ENCODE measurements around the gene AKR1C2.
"Not testable (repeated sequence)": the region's sequence is repeated elsewhere in the genome, so short reads cannot be mapped to it uniquely, and the experiment has no call there.

AKR1C2 gene

DNA sequence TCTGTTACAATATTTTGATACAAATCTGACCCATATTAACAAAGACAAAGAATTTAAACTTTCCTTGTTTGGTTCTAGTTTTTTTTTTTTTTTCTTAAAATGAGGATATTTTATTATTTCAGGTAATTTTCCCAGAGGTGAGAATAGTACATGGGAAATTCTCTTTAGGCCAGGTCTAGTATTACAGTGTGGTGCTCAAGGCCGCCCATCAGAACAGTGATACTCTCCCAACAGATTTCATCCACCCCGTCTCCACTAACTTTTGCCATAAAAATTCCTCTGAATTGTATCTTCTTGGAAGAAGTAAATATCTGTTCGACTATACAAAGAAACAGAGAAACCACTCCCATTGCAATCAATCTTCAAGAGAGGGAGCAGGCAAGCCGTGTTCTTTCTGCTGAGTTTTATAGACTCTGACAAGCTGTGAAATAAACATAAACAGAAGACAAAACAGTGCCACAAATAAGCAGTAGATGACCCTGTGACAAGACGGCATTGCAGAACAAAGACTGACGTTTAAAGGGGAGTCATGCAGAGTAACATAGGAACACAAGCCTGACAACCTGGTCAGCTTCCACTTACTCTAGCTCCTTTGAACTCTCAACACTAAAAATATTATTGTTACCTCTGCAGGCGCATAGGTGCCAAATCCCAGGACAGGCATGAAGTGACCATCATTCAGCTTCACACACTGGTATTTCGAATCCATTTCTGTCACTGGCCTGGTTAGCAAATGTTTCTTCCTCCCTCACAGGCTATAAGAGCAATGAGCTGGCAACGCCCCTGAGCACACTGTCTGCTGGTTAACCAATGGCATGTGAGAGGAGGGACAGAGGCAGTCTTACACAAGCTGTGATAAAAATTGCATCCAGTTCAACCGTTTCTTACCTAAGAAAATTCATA lies at the start of gene AKR1C2:
TSS of gene AKR1C2 (minus strand) at position 731 of the 903 bp plus-strand sequence. CDS start at position 709, 22 bp downstream.
- DNase-seq, result not testable (repeated sequence)

DNA sequence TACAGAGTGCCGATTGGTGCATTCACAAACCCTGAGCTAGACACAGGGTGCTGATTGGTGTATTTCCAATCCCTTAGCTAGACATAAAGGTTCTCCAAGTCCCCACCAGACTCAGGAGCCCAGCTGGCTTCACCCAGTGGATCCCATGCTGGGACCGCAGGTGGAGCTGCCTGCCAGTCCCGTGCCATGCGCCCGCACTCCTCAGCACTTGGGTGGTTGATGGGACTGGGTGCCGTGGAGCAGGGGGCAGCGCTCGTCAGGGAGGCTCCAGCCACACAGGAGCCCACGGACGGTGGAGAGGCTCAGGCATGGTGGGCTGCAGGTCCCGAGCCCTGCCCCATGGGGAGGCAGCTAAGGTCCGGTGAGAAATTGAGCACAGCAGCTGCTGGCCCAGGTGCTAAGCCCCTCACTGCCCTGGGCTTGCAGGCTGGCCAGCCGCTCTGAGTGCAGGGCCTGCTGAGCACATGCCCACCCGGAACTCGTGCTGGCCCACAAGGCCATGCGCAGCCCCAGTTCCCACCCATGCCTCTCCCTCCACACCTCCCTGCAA lies 49.4 kb upstream of the AKR1C2 start:
- not testable (repeated sequence) for DNase-seq

DNA sequence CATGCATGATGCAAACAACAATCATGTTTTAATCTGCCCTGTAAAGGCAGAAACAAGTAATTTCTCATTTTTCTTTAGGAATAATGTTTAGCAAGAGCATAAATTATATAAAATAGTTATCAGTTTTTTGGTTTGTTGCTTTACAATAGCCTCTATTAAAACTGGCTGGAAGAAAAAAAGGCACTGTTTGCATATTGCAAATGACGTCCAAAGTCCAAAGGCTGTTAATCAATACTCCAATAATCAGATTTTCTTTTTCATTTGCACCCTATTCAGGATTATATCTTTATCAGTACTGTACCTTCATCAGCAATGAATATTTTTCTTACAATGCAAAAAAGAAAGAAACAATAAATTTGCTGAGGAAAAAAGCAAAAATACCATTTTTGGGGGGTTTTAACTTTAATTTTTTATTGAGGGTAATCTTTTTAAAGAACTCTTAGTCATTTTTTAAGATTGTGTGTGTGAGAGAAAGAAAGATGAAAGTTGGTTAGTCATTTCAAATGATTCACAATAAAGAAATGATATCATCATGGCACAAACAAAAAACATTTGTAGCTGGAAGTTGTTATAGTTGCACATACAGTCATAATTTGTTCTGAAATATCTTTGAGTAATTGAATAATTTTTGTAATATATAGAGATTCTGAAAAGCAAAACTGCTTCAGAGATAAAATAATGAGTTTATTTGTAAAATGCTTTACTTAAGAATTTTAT lies 44.4 kb upstream of the AKR1C2 start:
- DNase-seq, result no peak

DNA sequence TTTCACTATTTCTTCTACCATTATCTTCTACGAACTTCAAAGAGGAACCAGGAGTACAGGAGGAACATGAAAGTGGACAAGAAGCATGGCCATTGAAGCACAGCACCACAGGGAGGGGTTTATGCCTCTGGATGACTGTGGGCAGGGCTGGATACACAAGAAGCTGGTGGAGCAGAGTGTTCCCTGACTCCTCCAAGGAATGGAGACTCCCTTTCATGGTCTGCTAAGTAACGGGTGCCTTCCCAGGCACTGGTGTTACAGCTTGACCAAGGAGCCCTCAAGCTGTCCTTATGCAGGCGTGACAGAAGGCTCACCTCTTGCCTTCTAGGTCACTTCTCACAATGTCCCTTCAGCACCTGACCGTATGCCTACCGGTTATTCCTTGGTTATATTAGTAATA lies 43.4 kb upstream of the AKR1C2 start:
- DNase-seq, result not testable (repeated sequence)

DNA sequence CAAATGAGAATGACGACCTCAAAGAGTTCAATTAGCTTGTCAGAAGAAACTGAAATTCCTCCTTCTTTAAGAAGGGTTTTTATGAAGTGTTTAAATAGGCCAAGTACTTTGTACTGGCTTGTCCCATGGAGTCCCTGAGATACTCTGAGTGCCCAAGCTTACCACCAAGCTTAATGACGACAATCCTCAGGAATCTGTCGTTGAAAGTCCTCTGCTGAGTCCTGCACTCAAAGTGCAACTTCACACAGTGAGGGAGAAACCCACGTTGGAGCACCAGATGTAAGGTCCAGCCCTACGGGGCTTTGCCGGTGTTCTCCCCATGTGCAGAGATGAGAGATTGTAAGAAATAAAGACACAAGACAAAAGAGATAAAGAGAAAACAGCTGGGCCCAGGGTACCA lies 42.8 kb upstream of the AKR1C2 start:
- no peak for DNase-seq

DNA sequence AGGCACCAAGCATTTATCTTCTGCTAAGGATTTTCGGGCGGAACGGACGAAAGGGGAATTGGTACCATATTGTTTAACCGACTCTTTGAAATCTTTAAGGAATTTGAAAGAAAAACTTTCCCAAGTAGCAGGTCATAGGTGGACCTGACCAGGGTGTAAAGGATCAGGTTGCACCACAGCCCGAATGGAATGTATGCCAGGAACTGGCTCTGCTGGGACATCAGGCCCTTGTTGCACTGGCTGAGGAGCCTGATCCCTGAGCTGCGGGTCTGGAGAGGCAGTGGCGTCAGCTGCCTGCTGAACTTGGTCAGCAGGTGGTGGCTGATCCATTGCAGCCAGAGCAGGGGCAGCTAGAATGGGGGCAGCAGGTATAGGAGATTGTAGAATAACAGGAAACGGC lies 41.4 kb upstream of the AKR1C2 start:
- DNase-seq, result no peak

DNA sequence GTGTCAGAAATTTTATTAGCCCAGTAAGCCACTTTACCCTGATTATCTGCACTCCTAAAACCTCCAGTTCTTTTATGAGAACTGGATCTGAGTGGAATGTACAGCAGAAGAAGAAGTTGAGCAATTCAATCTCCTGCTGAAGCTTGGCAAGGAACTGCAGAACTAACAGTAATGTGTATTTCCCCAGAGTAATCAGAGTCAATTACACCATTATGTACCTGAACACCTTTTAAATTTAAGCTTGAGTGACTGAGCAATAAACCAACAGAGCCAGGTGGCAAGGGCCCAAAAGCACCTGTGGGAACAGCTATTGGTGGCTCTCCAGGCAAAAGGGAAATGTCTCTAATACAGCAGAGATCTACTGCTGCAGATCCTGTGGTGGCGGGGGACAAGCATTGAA lies 40.1 kb upstream of the AKR1C2 start:
- no peak for DNase-seq

DNA sequence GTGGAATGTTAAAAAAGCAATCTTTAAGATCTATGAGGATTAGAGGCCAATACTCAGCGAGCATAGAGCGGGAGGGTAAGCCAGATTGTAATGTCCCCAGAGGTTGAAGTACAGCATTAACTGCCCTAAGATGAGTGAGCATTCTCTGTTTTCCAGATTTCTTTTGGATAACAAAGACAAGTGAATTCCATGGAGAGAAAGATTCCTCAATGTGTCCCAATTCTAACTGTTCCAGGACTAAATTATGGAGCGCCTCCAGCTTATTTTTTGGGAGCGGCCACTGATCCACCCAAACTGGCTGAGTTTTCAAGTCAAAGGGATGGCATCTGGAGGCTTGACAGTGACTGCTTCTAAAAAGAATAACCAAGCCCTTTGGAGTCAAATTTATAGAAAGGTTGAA lies 39.3 kb upstream of the AKR1C2 start:
- no peak for DNase-seq

DNA sequence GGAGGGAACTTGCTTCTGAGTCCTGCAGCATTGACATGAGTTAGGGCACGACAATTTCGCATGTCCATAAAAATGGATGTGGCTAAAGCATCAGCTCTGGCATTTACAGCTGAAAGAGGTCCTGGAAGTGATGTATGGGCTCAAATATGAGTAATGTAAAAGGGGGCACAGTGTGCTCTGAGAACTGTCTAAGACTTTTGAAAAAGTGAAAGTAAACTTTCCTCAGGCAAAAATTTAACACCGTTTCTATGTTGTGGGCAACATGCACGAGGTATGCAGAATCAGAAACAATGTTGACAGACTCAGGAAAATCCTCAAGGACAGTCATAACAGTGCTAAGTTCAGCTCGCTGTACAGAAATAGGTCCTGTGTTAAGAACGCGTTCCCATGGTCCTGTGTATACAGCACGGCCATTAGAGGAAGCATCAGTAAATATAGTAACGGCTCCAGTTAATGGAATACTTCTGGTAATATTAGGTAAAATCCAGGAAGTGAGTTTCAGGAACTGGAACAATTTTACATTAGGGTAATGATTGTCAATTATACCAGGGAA lies 37.9 kb upstream of the AKR1C2 start:
- no peak for DNase-seq

DNA sequence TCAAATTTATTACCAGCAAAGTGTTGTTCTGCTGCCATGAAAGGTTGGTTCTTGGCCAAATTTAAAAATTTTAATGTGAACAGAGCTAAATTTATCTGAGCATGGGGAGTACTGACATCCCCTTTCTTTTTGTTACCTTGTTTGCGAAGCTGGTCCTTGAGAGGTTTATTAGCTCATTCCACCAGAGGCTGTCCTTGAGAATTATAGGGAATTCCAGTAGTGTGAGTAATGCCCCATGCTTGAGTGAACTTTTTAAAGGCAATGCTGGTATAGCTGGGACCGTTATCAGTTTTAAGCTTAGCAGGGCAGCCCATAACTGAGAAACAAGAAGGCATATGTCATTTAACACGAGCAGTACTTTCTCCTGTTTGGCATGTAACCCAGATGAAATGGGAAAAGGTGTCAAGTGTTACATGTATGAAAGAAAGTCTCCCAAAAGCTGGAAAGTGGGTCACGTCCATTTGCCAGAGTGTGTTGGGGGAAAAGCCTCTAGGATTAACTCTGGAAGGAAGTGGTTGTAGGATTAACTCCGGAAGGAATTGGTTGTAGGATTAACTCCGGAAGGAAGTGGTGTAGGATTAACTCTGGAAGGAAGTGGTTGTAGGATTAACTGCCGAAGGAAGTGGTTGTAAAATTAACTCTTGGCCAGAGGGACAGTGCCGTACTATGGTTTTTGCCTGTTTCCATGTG lies 37.3 kb upstream of the AKR1C2 start:
- no peak for DNase-seq

DNA sequence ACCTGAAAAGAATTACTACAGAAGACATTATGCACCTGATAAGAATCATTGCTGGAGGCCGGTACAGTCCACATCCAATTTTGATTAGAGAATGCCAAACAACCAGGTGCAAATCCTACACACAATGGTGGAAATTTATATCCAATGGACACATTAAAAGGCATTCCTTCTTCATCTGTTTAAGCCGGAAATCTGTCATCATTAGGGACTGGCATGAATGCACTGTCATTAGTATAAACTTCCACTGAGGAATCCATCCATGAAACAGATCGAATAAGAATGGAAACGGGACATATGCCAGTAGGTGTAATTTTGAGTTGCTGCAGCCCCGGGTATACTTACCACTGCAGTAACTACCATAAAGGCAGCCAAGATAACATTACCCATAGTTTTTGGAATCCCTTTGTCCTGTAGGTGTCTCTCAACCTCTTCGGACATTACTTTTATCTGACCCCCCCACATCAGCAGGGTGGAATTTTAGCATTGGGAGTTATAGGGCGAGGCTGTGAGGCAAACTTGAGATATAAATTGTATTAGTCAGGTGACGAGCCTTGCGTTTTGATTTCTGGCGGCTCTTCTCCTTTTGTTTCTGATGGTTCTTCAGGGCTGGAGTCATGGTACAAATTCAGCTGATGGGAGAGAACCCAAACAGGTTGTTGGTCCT lies 36.5 kb upstream of the AKR1C2 start:
- DNase-seq, result no peak

DNA sequence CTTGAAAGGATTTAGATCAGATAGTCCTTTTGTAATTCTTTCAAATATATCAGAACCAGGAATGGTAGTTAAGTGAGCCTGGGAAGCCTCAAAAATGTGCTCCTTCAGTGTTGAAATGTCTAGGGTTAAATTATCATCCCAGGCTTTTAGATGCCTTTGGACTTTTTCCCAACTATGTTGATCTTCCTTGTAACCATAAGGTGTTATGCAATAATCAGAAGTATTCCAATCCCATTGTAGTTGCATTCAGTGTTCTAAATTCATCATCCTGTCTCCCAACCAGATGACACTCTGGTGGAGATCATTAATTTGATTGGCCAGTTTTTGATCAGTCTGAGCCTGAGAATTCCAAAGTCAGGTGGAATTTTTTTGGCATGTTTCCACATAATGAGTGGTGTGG lies 35.1 kb upstream of the AKR1C2 start:
- no peak for DNase-seq

DNA sequence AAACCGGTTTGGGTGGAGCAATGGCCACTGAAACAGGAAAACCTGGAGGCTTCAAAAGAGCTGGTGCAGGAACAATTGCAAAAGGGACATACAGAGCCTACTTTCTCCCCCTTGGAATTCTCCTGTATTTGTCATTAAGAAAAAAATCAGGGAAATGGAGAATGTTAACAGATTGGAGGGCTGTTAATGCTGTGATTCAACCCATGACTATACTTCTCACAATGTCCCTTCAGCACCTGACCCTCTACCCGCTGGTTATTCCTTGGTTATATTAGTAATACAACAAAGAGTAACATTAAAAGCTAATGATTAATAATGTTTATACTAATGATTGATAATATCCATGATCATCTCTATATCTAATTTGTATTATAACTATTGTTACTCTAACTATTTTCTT lies 34.4 kb upstream of the AKR1C2 start:
- DNase-seq, result no peak

DNA sequence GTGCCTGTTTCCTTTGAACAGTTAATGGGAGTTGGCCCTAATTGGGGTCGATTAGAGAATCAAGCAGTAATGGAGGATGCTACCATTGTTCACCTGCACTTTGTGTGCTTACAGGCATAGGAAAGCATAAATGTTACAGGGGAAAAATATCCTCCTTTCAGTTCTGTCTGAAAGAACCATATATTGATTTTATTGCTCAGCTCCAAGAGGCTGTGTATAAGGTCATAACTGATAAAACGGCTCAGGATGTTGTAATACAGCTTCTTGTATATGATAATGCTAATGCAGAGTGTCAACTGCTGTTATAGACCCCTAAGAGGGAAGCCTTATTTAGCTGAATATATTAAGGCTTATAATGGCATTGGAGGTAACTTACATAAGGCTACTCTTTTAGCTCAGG lies 32.9 kb upstream of the AKR1C2 start:
- DNase-seq, result no peak

DNA sequence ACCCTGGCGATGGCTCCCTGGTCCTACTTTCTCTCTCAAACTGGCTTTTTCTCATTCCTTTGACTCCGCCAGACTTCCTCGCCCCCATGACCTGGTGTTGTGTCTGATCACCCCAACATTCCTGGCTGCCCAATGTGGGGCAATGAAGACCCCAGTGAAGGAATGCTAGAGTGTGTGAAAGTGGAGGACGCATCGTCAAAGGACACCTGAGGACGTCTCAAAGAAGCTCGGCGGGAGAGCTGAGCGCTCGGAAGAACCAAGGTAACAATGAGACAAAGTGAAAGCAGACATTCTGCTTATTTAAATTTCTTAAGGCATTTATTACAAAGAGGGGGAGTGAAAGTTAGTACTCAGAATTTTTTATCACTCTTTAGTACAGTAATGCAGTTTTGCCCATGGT lies 31.7 kb upstream of the AKR1C2 start:
- DNase-seq, result no peak

DNA sequence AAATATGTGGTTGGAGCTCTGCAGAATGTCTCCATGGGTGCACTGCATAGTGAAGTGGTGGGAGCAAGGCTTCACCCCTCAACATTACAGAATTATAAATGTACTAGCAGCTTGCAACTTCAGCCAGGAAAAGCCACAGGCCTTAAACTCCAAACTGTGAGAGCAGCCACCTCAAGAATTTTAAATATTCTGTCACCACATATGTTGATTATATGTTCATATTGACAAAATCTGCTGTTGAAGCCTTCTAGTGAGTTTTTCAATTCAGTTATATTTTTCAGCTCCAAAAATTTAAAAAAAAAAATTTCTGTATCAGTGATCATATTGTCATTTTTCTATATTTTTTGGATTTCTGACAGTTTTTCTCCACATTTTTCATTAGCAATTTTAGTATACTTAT lies 30.9 kb upstream of the AKR1C2 start:
- no peak for DNase-seq

DNA sequence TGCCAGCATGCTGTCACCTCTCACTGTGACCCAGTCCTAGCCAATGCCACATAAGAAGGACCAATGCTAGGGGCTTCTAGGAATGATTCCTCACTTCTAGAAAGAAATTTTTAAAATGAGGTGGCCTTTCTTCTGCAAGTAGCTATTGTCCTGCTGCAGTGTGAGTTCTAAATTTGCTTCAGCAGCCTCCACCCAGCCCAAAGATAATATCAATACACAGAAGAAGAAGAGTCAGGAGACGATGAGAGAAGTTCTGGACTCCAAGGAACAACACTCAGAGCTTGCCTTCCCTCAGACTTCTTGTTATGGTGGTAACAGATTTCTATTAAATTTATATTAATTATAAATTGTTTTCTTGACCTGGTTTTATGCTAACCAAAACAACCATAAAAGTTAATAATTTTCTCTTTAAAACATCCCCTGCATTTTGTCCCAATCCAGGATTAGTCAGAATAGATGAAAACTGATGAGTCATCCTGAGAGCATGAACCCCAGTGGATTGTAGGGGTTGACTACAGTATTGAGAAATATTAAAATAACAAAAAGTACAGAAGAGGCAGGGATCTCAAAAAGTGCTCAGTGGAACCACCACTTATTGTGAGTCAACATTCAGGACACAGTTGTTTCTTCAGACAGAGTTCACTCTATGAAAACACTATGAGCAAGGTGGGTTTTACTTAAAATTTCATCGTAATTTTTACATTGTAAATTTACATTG lies 29.6 kb upstream of the AKR1C2 start:
- no peak for DNase-seq

DNA sequence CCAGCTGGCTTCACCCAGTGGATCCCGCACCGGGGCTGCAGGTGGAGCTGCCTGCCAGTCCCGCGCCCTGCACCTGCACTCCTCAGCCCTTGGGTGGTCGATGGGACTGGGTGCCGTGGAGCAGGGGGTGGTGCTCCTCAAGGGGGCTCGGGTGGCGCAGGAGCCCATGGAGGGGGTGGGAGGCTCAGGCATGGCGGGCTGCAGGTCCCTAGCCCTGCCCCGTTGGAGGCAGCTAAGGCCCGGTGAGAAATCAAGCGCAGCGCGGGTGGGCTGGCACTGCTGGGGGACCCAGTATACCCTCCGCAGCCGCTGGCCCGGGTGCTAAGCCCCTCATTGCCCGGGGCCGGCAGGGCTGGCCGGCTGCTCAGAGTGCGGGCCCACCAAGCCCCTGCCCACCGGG lies 28.8 kb upstream of the AKR1C2 start:
- not testable (repeated sequence) for DNase-seq

DNA sequence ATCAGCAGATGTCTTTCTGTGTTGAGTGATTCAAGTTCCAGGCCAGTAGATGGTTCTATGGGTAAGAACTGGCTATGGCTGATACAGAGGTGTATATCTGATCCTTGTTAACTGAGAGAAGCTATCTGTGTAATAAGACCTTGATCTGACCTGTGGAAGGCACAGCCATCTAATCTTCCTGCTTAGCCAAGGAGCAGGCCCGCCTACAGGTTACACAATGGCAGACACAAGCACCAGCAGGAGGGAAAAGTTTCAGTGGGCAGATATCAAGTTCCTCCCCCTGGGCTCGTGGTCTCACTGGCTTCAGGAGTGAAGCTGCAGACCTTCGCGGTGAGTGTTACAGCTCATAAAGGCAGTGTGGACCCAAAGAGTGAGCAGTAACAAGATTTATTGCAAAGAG lies 27.9 kb upstream of the AKR1C2 start:
- DNase-seq, result not testable (repeated sequence)

DNA sequence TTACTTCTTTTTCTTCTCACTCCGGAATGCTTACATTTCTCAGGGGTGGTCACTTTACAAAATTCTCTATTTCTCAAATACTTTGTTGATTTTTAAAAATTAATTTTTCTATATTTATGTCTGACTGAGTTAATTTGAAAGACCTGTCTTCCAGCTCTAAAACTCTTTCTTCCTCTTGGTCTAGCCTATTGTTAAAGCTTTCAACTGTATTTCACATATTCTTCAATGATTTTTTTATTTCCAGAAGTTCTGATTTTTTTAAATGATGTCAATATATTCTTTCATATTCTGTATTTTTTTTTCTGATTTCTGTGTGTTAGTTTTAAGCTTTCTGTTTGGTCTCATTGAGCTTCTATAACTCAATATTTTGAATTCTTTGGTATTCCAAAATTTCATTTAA lies 27.3 kb upstream of the AKR1C2 start:
- DNase-seq, result no peak

DNA sequence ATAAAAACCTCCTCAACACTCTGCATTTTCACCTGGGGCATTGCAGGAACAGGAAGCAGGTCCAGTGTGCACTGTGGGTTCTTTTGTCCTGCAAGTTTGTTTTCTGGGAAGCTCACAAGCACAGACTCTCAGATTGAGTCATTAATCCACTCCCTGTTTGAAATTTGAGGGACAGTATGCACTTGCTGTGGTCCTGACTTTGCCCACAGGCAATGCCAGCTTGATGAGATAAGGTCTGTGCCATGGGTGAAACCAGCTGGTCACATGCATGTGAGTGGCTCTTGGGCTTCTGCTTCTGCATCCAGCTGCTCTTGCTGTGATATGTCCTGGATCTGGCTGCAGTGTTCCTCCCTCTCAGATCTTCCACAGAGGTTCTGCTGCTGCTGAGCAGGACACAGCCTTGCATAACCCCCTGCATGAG lies 21.8 kb upstream of the AKR1C2 start:
- not testable (repeated sequence) for DNase-seq

Data from CD4-positive, alpha-beta T cell treated with Interferon gamma for 1 hour (primary cell).